ENCODE data around the gene FMN1.

DNA sequence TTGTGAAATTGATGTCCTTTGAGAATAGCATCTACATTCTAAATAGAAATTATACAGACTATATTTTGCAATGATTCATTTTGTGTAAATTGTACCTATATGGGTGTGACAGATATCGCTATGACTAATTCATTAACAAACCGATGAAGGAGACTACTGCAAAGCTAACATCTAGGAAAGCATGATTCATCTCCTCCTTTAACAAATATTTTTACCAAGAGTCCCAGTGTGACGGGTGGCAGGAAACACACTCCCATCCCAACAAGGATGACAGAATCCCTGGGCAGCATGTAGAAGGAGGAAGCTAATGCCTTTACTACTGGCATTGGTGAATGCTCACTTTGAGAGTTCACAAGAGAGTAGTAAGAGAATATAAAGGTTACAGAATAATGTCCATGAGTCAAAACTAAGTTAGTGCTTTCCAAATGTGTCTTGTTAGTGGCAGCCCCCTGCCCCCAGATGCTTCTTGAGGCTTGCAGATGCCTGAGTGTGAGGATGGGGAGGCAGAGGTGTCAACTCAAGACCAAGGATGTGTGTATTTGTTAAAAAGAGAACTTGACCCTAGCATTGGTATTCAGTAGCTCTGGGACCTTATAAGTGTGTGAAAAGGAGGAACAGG is 180.6 kb downstream of the FMN1 start:
- TF ChIP-seq, protein P1, sequence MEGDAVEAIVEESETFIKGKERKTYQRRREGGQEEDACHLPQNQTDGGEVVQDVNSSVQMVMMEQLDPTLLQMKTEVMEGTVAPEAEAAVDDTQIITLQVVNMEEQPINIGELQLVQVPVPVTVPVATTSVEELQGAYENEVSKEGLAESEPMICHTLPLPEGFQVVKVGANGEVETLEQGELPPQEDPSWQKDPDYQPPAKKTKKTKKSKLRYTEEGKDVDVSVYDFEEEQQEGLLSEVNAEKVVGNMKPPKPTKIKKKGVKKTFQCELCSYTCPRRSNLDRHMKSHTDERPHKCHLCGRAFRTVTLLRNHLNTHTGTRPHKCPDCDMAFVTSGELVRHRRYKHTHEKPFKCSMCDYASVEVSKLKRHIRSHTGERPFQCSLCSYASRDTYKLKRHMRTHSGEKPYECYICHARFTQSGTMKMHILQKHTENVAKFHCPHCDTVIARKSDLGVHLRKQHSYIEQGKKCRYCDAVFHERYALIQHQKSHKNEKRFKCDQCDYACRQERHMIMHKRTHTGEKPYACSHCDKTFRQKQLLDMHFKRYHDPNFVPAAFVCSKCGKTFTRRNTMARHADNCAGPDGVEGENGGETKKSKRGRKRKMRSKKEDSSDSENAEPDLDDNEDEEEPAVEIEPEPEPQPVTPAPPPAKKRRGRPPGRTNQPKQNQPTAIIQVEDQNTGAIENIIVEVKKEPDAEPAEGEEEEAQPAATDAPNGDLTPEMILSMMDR (conservative IDR thresholded peaks at IDR 0.05; ENCODE audit: low read depth, low read length), result no peak
- no peak for TF ChIP-seq EZH2 (IDR thresholded peaks at IDR 0.05; ENCODE audit: borderline replicate concordance, low read depth, low read length, poor library complexity, severe bottlenecking)

Data from A673 (cell line).